Fibroblast of lung (primary cell): ENCODE data around the gene NID1.

Experiments used
- CTCF ChIP-seq, 2 donors: IDR thresholded peaks in 1 of 2; conservative IDR thresholded peaks in 1 of 2; 1 replicate in 1 of 2; 2 replicates in 1 of 2; pipeline ENCODE4 v1.5.1; 2011 to 2012; ENCODE audit warnings: low read length in 2 of 2, control low read depth in 1 of 2, inconsistent platforms in 1 of 2, low read depth in 1 of 2, mild to moderate bottlenecking in 1 of 2
- EZH2 ChIP-seq: IDR thresholded peaks from 2 replicates; pipeline ENCODE4 v1.5.1; 2012; ENCODE audit warnings: low read length, control low read depth, mild to moderate bottlenecking; ENCODE audit errors: missing control alignments

DNA sequence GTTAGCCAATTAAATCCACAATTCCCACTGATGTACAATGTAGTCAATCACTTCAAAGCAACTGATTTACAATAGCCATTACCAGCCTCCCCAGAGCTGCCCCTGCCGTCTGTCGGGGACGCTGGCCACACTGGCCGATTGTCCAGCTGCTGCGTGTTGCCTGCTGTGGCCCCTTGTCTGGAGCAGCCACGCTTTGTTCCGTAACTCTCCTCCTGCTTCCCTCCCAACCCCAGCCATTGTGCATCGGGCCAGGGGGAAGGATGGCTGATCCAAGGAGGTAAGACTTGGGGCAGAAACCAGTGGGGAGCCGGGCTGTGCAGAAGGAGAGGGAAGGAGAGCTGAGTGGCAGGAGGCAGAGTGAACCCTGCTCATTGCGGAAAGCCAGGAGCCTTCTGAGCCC lies 114.6 kb downstream of the NID1 start:
- no peak for TF ChIP-seq CTCF (conservative IDR thresholded peaks at IDR 0.05 in 1 of 2, IDR thresholded peaks at IDR 0.05 in 1 of 2; ENCODE audit: low read depth in 1 of 2, low read length in 2 of 2)
- TF ChIP-seq EZH2: no peak
